Cardiac septum (tissue), 1 donor: ENCODE measurements around the gene INTS11. TPM values are rescaled to one million over a fixed set of nuclear protein-coding genes. Genes with fewer than 3 reads are reported as not detected.

Source experiments
- DNase-seq: peaks from one replicate; pipeline ENCODE4 v3.0.0-alpha.2; 2020; ENCODE audit warnings: low spot score
- intact Hi-C: fragments of 100-400 bp; cut with DNase I; formaldehyde crosslinking; loops from one replicate; pipeline ENCODE4 v1.14.0; 2022
- total RNA-seq: library from RNA; stranded (reverse); fragmentation: NEBNext Ultra II Directional; extraction: Animal tissue kit (Norgen Biotek cat#: 25700); gene quantifications from one replicate; pipeline ENCODE4 v1.2.1, GENCODE V29; 2021
- donor health status: DM: no; HTN: no; CAD: no.

Gene INTS11
- total RNA-seq, 1 donor from 2014 or later = 73.8 TPM

DNA sequence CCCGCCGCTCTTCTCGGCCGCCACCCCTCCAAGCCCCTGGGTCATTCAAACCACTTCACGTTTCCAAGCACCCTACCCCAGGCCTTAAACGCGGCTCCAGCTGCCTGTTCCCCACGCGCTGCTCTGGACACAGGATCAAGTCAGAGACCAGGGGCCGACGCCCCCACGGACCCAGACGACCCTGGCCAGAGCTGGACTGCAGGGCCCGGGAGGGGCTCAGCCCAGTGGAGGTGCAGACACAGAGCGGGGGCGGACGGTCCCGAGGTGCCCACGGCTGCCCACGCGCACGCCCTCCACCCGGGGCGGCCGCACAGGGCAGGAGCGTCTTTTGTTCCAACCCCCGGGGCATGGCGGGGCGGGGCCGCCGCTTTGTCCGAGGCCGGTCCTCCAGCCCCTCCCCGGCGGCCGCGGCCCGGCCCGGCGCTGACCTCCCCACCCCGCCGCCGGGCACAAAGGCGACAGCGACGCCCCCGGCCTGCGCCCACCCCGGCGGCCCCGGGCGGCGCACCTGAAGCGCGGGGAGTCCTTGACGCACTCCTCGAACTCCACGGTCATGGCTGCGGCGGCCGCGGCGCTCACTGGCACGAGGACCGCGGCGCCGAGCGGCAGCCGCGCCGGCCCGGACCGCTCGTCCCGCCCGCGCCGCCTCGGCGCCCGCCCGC, 17.1 kb downstream of the INTS11 start:
- intact Hi-C loops = no loop called here
- DNase-seq = no peak

DNA sequence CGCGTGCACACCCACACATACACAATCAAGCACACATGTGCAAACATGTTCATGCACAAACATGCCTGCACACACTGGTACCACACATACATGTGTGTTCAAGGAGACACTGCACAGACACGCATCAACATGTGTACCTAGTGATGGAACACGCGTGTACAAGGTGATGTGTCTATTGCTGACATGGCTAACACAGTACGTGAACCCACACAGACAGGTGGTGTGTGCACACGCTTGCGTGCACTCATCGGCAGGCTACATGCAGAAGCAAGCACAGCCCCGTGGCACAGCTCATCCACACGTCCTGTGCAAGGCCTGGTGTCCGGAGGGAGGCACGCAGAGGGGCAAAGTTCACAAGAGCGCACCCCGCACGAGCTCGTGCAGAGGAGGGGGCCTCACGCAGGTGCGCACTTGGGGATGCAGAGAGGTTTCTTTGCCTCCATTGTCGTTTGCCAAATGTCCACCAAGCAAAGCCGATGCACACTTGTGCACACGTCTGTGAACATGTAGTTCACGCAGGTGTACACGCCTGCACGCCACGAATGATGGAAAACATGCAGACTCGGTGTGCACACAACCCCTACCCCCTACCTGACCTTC, 17.7 kb downstream of the INTS11 start:
- intact Hi-C loops = no loop called here
- no peak for DNase-seq

DNA sequence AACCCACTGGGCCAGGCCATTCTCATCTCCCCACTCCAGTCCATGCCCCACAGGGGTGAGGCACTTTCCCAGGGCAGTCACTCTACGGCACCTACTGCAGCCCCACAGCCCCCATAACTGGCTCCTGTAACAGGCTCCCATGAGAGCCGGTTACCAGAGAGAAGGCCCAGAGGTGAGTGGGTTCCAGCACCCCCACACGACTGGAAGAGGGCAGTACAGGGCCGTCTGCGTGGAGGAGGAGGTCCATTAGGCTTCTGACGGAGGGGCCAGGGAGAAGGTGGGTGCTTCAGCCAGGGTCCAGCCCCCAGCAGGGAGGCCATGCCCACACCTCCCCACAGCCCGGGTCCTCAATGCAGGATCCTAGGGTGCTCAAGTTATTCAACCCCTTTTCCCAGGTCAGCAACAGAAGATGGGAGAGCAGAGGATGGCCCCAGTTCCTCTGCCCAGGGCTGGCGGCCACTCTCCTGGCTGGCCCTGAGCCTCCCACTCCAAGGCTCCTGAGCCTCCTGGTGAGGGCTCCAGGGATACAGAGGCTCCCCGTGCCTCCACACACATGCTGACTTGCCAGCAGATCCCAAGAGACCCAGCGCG, 18.3 kb downstream of the INTS11 start:
- no peak for DNase-seq
- intact Hi-C loops = no loop called here

DNA sequence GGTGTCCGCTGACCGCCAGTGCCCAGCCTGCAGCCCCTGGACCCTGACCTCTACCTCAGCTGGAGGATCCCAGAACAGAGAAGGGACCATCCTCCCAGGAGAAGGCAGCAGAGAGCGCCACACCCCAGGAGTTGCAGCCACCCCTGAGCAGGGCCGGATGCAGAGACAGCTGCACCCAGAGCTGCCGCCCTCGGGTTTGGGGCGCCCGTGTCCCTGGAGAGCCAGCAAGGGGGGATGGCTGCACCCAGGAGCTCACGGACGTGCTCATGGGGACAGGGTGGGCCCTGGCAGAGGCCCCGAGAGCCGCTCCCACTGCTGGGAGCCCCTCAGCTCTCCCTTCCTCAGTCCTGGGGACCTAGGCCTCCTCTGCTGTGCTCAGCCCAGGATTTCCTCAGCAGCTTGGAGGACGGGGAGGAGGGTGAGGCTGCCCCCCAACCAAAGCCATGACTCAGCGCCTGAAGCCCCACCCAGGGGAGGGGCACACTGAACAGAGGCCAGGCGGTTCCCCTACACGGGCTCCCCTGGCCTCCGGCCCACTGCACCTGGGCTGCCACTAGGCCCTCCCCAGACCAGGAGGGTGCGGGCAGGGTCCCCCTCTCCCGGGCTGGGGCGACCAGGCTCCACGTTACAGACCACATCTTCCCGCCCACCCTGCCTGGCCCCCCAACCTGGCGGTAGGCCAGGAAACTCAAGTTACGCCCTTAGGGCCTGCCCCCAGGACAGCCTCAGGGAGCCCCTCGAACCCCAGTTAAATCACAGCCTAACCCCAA, 19.0 kb downstream of the INTS11 start:
- DNase-seq = peak; percentile 86
- intact Hi-C loops = no loop called here

DNA sequence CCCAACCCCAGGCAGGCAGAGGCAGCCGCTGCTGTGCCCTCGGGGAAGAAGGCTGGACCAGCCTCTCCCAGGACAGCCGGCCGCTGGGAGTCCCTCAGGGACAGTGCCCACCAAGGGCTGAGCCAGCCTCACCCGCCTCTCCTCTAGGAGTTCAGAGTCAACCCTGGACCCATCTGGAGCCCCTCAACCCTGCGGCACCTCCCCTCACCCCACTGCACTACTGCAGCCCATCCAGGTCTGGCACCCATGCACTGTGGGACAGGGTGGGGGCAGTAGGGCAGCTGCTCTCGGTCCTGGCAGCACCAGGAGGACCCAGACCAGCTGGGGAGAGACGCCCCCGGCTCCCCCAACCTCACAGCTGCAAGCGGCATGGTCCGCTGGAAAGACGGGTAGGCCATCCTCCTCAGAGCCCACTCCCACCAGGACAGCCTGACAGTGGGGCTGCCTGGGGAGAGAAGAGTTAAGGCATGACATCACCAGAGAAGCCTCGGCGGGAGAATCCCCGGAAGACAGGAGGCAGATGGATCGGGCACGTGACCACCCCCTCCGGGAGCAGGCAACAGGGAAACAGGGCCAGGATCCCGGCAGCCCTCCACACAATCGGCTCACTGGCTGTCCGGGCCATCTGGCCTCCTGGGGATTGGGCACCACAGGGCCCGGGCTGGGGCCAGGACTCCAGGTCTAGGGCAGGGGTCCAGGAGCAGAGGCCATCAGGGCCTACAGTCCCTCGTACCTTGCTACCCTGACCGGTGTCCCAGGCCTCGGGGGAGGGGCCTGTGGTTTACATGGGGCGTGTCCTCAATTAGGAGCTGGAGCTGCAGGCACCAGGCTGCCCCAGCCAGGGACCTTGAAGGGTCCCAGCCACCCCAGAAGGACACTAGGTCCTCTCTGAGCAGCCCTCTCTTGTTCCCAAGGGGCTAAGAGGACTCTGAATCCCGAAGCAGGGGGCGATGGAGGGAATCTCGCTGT, 19.8 kb downstream of the INTS11 start:
- intact Hi-C loops = no loop called here
- DNase-seq = peak; percentile 87

DNA sequence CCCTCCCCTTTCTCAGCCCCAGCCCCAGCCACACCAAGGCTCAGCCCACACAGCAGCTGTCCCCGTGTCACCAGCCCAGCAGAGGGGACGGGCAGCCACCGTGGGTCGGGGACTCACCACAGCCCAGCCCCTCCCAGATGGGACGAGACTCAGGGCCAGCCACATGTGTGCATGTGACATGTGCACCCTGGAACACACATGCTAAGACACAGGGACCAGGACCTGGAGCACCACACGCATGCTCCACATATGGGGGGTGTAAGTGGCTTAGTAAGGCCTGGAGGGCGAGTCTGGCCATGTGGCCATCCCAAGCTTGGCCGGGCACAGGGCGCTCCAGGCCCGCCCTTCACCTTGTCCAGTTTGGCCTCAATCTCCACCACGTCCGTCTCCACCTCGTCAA, 20.7 kb downstream of the INTS11 start:
- intact Hi-C loops = no loop called here
- DNase-seq = no peak

DNA sequence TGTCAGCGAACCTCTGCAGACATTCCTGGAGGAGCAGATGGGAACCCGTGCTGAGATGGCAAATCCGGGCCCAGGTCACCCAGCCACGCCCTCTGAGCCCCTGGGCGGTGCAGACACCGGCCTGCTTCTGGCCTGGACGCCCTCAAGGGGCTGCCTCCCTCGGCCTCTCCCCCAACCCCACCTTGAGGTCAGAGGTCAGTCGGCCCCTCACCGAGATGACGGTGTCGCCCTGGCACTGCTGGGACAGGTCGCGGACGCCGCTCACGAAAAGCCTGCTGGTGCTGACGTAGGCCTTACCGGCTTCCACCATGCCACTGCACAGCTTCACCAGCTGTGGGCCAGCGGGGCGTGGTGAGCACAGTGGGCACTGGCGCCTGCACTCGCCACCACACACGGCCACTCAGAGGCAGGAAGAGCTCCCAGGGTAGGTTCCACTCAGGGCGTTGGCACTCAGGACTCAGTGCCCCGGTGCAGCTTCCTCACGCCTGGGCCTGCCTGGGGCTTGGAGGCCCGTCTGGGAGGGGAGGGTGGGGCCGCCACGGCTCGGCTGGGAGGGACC, 21.4 kb downstream of the INTS11 start:
- DNase-seq = no peak
- intact Hi-C loops = no loop called here

DNA sequence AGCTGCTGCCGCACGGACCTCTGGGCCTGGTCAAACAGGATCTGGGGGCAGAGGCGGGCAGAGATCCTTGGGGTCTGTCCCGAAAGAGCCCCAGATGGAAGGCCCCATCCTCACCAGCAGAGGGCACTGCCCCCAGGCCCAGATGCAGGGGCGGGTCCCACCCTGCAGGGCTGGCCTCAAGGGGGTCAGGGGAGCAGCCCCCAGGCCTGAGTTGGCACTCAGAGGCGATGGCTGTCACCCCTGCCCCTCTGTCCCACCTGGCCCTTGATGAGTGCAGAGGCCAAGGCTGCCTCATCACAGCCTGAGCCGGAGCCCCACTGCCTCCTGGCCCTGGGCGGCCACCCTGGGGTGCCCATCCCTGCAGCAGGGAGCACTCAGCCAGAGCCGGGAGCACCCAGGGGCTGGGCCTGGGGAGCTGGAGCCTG, 22.4 kb downstream of the INTS11 start:
- intact Hi-C loops = no loop called here
- DNase-seq = no peak

DNA sequence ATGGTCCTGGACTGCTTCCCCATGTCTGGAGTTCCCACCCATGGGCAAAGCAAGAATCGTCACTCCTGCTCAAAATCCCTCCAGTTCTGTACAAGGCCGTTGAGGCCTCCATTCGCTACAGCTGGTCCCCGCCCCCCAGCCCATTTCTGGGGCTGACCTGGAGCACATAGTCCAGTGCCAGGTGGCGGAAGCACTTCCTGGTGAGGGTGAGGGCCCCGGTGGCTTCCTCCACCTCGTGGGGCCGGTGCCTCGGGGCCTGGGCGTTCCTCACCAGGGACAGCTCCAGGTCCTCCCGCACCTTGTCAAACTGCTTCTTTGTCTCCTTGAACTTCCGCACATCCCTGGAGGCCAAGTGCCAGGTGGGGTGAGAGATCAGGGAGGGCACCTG, 24.1 kb downstream of the INTS11 start:
- intact Hi-C loops = no loop called here
- no peak for DNase-seq

DNA sequence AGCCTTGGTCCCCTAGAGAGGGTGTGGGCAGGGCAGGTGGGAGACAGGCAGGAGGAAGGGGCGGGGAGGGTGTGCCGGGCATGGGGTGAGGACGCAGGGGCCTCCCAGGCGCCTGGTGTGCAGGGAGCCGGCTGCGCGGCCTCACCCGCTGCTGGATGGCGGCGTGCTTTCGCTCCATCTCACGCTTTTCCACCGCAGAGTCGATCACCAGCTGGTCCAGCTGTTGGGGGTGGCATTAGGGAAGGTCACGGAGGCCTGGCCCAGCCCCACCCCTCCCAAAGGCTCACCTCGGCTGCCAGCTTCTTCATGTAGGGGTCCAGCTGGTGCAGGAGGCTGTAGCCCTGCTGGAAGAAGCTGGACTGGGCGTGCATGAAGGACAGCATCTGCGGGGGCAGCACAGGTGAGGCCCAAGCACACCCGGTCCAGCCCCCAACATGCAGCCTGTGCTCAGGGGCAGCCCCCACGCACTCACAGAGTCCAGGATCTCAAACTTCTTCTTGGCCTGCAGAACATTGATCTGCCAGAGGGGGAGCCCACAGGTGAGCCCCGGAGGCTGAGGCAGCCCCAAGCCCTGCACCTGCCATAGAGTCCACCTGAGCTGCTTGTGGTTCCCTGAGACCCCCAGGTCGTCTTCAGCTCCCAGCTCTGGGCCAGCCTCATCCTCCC, 24.6 kb downstream of the INTS11 start:
- no peak for DNase-seq
- intact Hi-C loops = no loop called here

DNA sequence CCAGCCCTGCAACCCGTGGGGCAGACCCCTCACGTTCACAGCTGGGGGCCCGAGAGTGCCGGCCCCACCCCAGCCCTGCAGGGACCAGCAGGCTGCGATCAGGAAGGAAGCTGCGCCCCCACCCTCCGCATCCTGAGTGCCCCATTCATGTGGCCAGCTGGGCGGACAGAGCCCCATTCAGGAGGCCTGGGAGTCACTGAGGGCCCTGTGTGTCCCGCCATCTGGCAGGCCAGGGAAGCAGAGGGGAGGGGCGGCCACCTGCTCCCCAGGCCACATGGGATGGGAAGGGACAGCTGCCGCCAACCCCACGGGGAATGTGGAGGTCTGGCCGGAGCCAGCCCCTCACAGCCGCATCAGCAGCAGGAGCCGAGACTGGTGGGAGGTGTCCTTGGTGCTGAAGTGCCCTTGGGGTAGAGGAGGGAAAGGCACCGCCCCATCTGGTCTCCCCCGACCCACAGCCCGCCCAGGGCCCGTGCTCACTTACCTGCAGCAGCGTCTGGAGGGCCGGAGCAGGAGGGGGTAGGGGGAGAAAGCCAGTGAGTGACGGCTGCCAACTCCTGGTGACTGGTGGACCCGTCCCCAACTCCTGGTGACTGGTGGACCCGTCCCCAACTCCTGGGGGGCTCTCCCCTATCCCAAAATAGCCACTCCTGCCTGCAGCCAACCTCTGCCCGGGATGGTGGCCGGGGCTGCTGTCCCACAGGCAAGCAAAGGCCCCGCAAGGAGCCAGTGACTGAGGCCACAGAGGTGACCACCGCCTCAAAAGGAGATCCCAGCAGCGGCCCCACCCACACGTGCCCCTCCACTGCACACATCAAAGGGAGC, 25.4 kb downstream of the INTS11 start:
- intact Hi-C loops = no loop called here
- no peak for DNase-seq

DNA sequence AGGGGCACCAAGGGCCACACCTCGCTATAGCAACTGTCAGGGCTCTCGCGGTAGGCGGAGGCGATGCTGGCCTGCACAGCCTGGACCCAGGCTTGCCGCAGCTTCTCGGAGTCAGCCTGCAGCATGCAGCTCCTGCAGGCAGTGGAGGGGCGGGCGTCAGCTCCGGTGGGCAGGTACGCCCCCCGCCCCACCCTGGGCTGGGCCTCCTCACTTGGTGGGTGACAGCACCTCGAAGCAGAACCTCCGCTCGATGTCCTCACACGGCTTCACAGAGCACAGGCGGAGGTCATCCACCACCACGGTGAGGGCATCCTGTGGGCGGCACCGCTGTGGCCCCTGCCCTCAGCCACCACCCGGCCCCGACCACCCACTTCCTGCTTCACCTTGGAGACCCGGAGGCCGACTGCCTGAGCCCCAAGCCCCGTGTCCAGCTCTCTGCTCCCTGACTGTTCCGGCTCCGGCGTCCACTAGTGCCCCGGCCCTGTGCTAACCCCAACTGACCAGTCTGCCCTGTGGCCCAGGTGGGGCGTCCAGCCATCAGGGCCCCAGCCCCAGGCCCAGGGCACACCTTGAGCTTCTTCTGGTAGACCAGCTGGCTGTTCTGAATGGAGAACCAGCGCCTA, 26.5 kb downstream of the INTS11 start:
- intact Hi-C loops = no loop called here
- no peak for DNase-seq

DNA sequence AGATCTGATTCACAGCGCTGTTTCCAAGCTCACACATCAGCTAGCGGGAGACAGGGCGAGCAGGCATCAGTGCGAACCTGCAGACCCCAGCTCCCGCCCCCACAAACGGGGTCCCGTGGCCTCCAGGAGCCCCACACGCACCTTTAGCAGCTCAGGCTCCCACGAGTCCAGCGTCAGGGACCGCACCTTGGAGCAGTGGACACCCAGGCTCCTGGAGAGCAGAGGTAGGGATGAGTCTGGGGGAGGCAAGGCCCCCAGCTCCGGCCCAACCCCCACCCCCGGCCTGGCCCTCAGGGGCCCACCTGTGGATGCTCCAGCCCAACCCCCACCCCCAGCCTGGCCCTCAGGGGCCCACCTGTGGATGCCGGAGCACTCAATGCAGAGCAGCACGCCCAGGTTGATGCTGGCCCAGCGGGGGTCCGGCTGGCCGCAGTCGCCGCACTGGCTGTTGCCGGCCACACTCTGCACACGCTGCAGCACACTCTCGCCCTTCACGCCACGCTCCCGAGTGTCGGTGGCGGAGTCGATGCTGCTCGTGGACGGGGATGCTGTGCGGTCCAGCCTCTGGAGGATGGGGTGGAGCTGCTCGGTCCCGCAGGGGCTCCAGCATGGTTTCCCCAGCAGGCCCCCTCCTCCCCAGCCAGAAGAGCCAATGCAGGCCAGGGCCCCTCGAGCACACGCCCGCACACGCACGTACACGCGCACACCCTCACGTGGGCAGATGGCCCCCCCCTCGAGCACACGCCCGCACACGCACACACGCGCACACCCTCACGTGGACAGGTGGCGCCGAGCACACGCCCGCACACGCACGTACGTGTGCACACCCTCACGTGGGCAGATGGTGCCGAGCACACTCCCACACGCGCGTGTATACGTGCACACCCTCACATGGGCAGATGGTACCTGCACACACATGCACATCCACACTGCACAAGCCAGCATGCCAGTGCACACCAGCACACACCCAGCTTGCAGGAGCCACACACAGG, 28.1 kb downstream of the INTS11 start:
- intact Hi-C loops = no loop called here
- DNase-seq = no peak

DNA sequence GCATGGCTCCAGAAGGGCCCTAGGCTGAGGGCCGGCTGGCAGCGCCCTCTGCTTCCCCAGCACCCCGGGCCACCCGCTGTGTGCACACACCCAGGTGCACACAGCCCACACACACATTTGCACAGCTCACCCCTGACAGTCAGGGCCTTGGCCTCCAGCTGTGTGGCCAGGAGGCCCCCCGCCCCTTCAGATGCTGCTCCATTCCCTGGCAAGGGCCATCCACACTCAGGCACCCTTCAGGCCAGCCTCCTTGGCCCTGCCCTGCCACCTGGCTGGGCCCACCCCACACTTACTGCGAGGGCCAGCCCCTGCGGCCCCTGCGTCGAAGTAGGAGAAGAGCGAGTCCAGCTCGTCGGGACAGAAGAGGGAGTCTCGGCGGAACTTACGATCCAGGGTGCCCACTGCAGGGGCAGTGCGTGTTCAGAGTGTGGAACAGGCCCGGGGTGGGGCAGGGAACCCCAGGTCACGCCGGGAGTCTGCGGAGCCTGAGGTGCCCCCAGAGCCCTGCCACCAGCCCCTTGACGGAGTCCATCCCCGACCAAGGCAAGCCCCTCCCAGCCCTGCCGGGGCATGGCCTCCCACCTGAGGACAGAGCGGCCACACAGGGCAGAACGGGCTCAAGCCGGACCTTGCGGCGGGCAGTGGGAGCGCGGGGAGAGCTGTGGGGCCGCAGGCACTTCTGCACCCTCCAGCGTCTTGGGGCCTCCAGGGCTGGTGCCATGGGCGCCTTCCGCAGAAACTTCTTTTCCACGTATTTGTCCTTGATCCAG, 29.1 kb downstream of the INTS11 start:
- intact Hi-C loops = no loop called here
- DNase-seq = no peak

DNA sequence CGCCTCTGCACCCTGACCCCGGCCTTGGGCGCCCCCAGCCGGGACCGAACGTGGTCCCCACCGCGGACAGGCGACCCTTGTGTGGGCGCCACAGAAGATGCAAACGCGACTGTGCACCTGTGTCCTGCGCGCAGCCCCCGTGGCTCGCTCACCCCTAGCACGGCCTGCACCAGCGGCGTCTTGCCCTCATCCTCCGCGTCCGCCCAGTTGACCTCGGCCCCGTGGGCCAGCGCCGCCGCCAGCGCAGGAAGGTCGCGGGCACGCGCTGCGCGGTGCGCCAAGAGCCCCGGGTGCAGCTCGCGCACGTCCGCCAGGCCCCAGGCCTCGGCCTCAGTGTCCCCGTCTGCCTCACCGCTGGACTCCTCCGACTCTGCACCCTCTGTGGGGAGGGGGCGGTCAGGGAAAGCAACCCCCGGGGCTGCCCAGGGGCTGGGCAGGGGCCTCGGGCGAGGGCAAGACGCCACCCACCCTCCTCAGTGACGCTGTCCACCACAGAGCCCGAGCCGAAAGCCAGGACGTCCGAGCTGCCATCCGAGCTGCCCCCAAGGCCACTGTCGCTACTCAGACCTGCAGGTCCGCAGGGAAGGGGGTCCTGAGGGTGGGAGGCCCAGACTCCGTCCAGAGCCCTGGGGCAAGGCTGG, 30.1 kb downstream of the INTS11 start:
- no peak for DNase-seq
- intact Hi-C loops = no loop called here
